ENCODE measurements around the gene EPB41L2. TPM values are rescaled to one million over a fixed set of nuclear protein-coding genes. Genes with fewer than 3 reads are reported as not detected.

Gene EPB41L2
- total RNA-seq, 2 experiments from 2014 or later, result 30.4 to 37.8 TPM

GRCh38 chr6:131007286-131007685 is 55.8 kb downstream of the EPB41L2 start:
- no peaks in the 10 kb centered on the region for H3K27me3 Mint-ChIP-seq
- peaks cover 19% of the 10 kb centered on the region for H3K36me3 Mint-ChIP-seq
- no peaks in the 10 kb centered on the region for H3K4me1 Mint-ChIP-seq (ENCODE audit: low read depth)
- ChIA-PET POLR2A (no interaction called here), CTCF (no interaction called here)
- H3K4me3 Mint-ChIP-seq, result no peak overlapping the region
- no peak overlapping the region for H3K27ac Mint-ChIP-seq
- DNase-seq, result no peak
- intact Hi-C loops (cut with micrococcal nuclease), result no loop called here
- H3K9me3 Mint-ChIP-seq, result peaks cover 25% of the 10 kb centered on the region

- ChIA-PET CTCF (no interaction called here), POLR2A (no interaction called here)
- H3K9me3 Mint-ChIP-seq, result peaks cover 25% of the 10 kb centered on the region
- no peak overlapping the region for H3K27ac Mint-ChIP-seq
- no peak for DNase-seq
- peaks cover 3% of the 10 kb centered on the region for H3K4me1 Mint-ChIP-seq (ENCODE audit: low read depth)
- intact Hi-C loops (cut with micrococcal nuclease), result no loop called here
- H3K4me3 Mint-ChIP-seq, result no peak overlapping the region
- no peaks in the 10 kb centered on the region for H3K27me3 Mint-ChIP-seq
- H3K36me3 Mint-ChIP-seq, result peaks cover 19% of the 10 kb centered on the region
These were observed 57.5 kb downstream of the EPB41L2 start for GRCh38 chr6:131005439-131006016.

GRCh38 chr6:131004936-131005335 is 58.1 kb downstream of the EPB41L2 start:
- DNase-seq, result no peak
- Mint-ChIP-seq H3K9me3 (peaks cover 25% of the 10 kb centered on the region), H3K4me1 (ENCODE audit: low read depth) (peaks cover 3% of the 10 kb centered on the region), H3K4me3 (no peak overlapping the region), H3K36me3 (peaks cover 19% of the 10 kb centered on the region), H3K27ac (no peak overlapping the region), H3K27me3 (no peaks in the 10 kb centered on the region)
- POLR2A ChIA-PET, result no interaction called here
- intact Hi-C loops (cut with micrococcal nuclease), result no loop called here
- CTCF ChIA-PET, result no interaction called here

GRCh38 chr6:131004387-131004755 is 58.7 kb downstream of the EPB41L2 start:
- intact Hi-C loops (cut with micrococcal nuclease), result no loop called here
- no peaks in the 10 kb centered on the region for H3K27me3 Mint-ChIP-seq
- H3K27ac Mint-ChIP-seq, result no peak overlapping the region
- POLR2A ChIA-PET, result no interaction called here
- peaks cover 21% of the 10 kb centered on the region for H3K9me3 Mint-ChIP-seq
- H3K4me3 Mint-ChIP-seq, result no peak overlapping the region
- H3K4me1 Mint-ChIP-seq (ENCODE audit: low read depth), result peaks cover 3% of the 10 kb centered on the region
- peaks cover 16% of the 10 kb centered on the region for H3K36me3 Mint-ChIP-seq
- CTCF ChIA-PET, result no interaction called here
- no peak for DNase-seq

GRCh38 chr6:131003488-131004386 is 59.3 kb downstream of the EPB41L2 start:
- H3K4me1 Mint-ChIP-seq (ENCODE audit: low read depth), result peaks cover 3% of the 10 kb centered on the region
- intact Hi-C loops (cut with micrococcal nuclease), result no loop called here
- CTCF ChIA-PET, result interaction anchor here (0.5 kb wide), 1 partner anchor 116 kb away, joined by 3 read pairs; no protein-coding TSS in a partner anchor
- peaks cover 16% of the 10 kb centered on the region for H3K9me3 Mint-ChIP-seq
- peaks cover 12% of the 10 kb centered on the region for H3K36me3 Mint-ChIP-seq
- no peak for DNase-seq
- H3K27ac Mint-ChIP-seq, result no peak overlapping the region
- H3K4me3 Mint-ChIP-seq, result no peak overlapping the region
- POLR2A ChIA-PET, result no interaction called here
- peaks cover 2% of the 10 kb centered on the region for H3K27me3 Mint-ChIP-seq

GRCh38 chr6:131002661-131002980 is 60.4 kb downstream of the EPB41L2 start:
- DNase-seq, result no peak
- Mint-ChIP-seq H3K9me3 (peaks cover 11% of the 10 kb centered on the region), H3K4me1 (ENCODE audit: low read depth) (peaks cover 3% of the 10 kb centered on the region), H3K27ac (no peak overlapping the region), H3K27me3 (peaks cover 2% of the 10 kb centered on the region), H3K36me3 (peaks cover 5% of the 10 kb centered on the region), H3K4me3 (no peak overlapping the region)
- ChIA-PET POLR2A (no interaction called here), CTCF (no interaction called here)
- intact Hi-C loops (cut with micrococcal nuclease), result no loop called here

- CTCF ChIA-PET, result no interaction called here
- POLR2A ChIA-PET, result no interaction called here
- Mint-ChIP-seq H3K27me3 (peaks cover 2% of the 10 kb centered on the region), H3K27ac (no peak overlapping the region), H3K4me3 (no peak overlapping the region), H3K9me3 (peaks cover 6% of the 10 kb centered on the region), H3K36me3 (peaks cover under 1% of the 10 kb centered on the region), H3K4me1 (ENCODE audit: low read depth) (peaks cover 3% of the 10 kb centered on the region)
- intact Hi-C loops (cut with micrococcal nuclease), result no loop called here
- no peak for DNase-seq
These were observed 60.9 kb downstream of the EPB41L2 start for GRCh38 chr6:131001945-131002660.

- Mint-ChIP-seq H3K9me3 (no peaks in the 10 kb centered on the region), H3K36me3 (no peaks in the 10 kb centered on the region), H3K27ac (no peak overlapping the region), H3K4me3 (no peak overlapping the region), H3K27me3 (peaks cover 2% of the 10 kb centered on the region), H3K4me1 (ENCODE audit: low read depth) (peaks cover 3% of the 10 kb centered on the region)
- intact Hi-C loops (cut with micrococcal nuclease), result no loop called here
- CTCF ChIA-PET, result no interaction called here
- POLR2A ChIA-PET, result no interaction called here
- DNase-seq, result no peak
These were observed 61.8 kb downstream of the EPB41L2 start for GRCh38 chr6:131001111-131001736.

GRCh38 chr6:131000544-131000943 is 62.5 kb downstream of the EPB41L2 start:
- POLR2A ChIA-PET, result no interaction called here
- Mint-ChIP-seq H3K9me3 (no peaks in the 10 kb centered on the region), H3K4me3 (no peak overlapping the region), H3K27ac (no peak overlapping the region), H3K4me1 (ENCODE audit: low read depth) (peaks cover 3% of the 10 kb centered on the region), H3K36me3 (no peaks in the 10 kb centered on the region), H3K27me3 (peaks cover 2% of the 10 kb centered on the region)
- intact Hi-C loops (cut with micrococcal nuclease), result no loop called here
- DNase-seq, result no peak
- CTCF ChIA-PET, result no interaction called here

- Mint-ChIP-seq H3K27me3 (peaks cover 2% of the 10 kb centered on the region), H3K9me3 (no peaks in the 10 kb centered on the region), H3K27ac (no peak overlapping the region), H3K36me3 (no peaks in the 10 kb centered on the region), H3K4me1 (ENCODE audit: low read depth) (peaks cover 3% of the 10 kb centered on the region), H3K4me3 (no peak overlapping the region)
- intact Hi-C loops (cut with micrococcal nuclease), result no loop called here
- ChIA-PET POLR2A (no interaction called here), CTCF (interaction anchor here (0.7 kb wide), 1 partner anchor 142 kb away, joined by 3 read pairs; no protein-coding TSS in a partner anchor)
- DNase-seq, result no peak
These were observed 65.8 kb downstream of the EPB41L2 start for GRCh38 chr6:130997061-130997753.

- H3K4me3 Mint-ChIP-seq, result no peak overlapping the region
- peaks cover 1% of the 10 kb centered on the region for H3K4me1 Mint-ChIP-seq (ENCODE audit: low read depth)
- no peak overlapping the region for H3K27ac Mint-ChIP-seq
- no peak for DNase-seq
- no peaks in the 10 kb centered on the region for H3K9me3 Mint-ChIP-seq
- H3K36me3 Mint-ChIP-seq, result no peaks in the 10 kb centered on the region
- CTCF ChIA-PET, result no interaction called here
- H3K27me3 Mint-ChIP-seq, result peaks cover 2% of the 10 kb centered on the region
- POLR2A ChIA-PET, result no interaction called here
- intact Hi-C loops (cut with micrococcal nuclease), result no loop called here
These were observed 66.4 kb downstream of the EPB41L2 start for GRCh38 chr6:130996635-130997034.
